PC-3 (cell line): ENCODE results near the gene SMPX. TPM values are rescaled to one million over a fixed set of nuclear protein-coding genes. Genes with fewer than 3 reads are reported as not detected.

Experiments used
- ATAC-seq: fragments of 200-7000 bp; cut with Tn5 transposase; 2 replicates; pipeline ENCODE4 v1.9.1; 2020; ENCODE audit warnings: mild to moderate bottlenecking, moderate library complexity
- BruUV-seq: library from RNA; stranded (reverse); fragments of 400-500 nt; replicated peaks from 2 replicates; lab custom pipeline; 2021; lab: Mats Ljungman, UMichigan
- CTCF ChIA-PET: fragments of 300-600 bp; sonication (Branson Sonifier 250); formaldehyde crosslinking; loops from one replicate; lab custom pipeline; 2022; ENCODE audit warnings: antibody characterized with exemption; lab: Charles Lee
- POLR2A ChIA-PET: fragments of 300-600 bp; sonication (Branson Sonifier 250); formaldehyde crosslinking; loops from one replicate; lab custom pipeline; 2022; ENCODE audit warnings: antibody characterized with exemption; ENCODE audit not compliant: unreplicated experiment; lab: Charles Lee
- DNase-seq: peaks from one replicate; pipeline ENCODE4 v3.0.0-alpha.2; 2015
- H2AFZ ChIP-seq: fragments of 300-600 bp; sonication (generic); 2 replicates; pipeline ENCODE4 v1.6.0; 2016; ENCODE audit warnings: antibody characterized with exemption, low read length
- H3F3A ChIP-seq: fragments of 300-600 bp; sonication (generic); one replicate; pipeline ENCODE4 v1.6.0; 2017; ENCODE audit warnings: antibody characterized with exemption, low read length, control low read depth, mild to moderate bottlenecking; ENCODE audit not compliant: unreplicated experiment
- H3K27ac ChIP-seq: fragments of 300-600 bp; sonication (generic); 2 replicates; pipeline ENCODE4 v1.5.1; 2016; ENCODE audit warnings: mild to moderate bottlenecking, low read length
- H3K27me3 ChIP-seq: fragments of 300-600 bp; sonication (generic); 2 replicates; pipeline ENCODE4 v1.6.1; 2016; ENCODE audit warnings: low read length, mixed read lengths
- H3K36me3 ChIP-seq: fragments of 300-600 bp; sonication (generic); 2 replicates; pipeline ENCODE4 v1.6.1; 2016; ENCODE audit warnings: low read depth, mixed run types, low read length, mixed read lengths
- H3K4me1 ChIP-seq: fragments of 300-600 bp; sonication (generic); 2 replicates; pipeline ENCODE4 v1.5.1; 2016; ENCODE audit warnings: low read length; ENCODE audit not compliant: insufficient read depth
- H3K4me2 ChIP-seq: fragments of 300-600 bp; sonication (generic); 2 replicates; pipeline ENCODE4 v1.6.0; 2016; ENCODE audit warnings: low read length
- H3K4me3 ChIP-seq: fragments of 300-600 bp; sonication (generic); 2 replicates; pipeline ENCODE4 v1.5.1; 2016; ENCODE audit warnings: mild to moderate bottlenecking, low read length, mixed read lengths
- H3K79me2 ChIP-seq: fragments of 300-600 bp; sonication (generic); 2 replicates; pipeline ENCODE4 v1.6.1; 2017; ENCODE audit warnings: low read length, mixed read lengths
- H3K9ac ChIP-seq: fragments of 300-600 bp; sonication (generic); 2 replicates; pipeline ENCODE4 v1.6.0; 2016; ENCODE audit warnings: mild to moderate bottlenecking, low read length
- H3K9me2 ChIP-seq: fragments of 300-600 bp; sonication (generic); replicated peaks from 2 replicates; pipeline ENCODE4 v1.6.1; 2016; ENCODE audit warnings: mixed run types, low read length, mixed read lengths
- H3K9me3 ChIP-seq: fragments of 300-600 bp; sonication (generic); 2 replicates; pipeline ENCODE4 v1.6.1; 2016; ENCODE audit warnings: low read length, mixed read lengths
- H4K20me1 ChIP-seq: fragments of 300-600 bp; sonication (generic); 2 replicates; pipeline ENCODE4 v1.6.1; 2016; ENCODE audit warnings: low read length, mixed read lengths
- CTCF ChIP-seq: fragments of 300-600 bp; sonication (generic); conservative IDR thresholded peaks from 2 replicates; pipeline ENCODE4 v1.5.1; 2017; ENCODE audit warnings: antibody characterized with exemption, low read depth, mild to moderate bottlenecking, low read length
- EZH2 ChIP-seq: fragments of 300-600 bp; sonication (generic); IDR thresholded peaks from one replicate; pipeline ENCODE4 v1.6.1; 2017; ENCODE audit warnings: antibody characterized with exemption, mild to moderate bottlenecking, low read length; ENCODE audit not compliant: unreplicated experiment
- EZH2phosphoT487 ChIP-seq: fragments of 300-600 bp; sonication (generic); IDR thresholded peaks from 2 replicates; pipeline ENCODE4 v1.6.1; 2018; ENCODE audit warnings: mild to moderate bottlenecking, antibody characterized with exemption, low read length, borderline replicate concordance
- intact Hi-C: fragments of 100-400 bp; cut with micrococcal nuclease; formaldehyde crosslinking; loops from 2 replicates; pipeline ENCODE4 v1.9.0; 2023
- total RNA-seq: library from RNA; depleted of rRNA; stranded (reverse); fragments of >200 nt; gene quantifications from 2 replicates; pipeline ENCODE4 v1.2.3, GENCODE V29; 2014

SMPX gene
- total RNA-seq, 1 experiment from 2014 or later: not detected

GRCh38 chrX:21715337-21715736 lies 42.6 kb downstream of the SMPX start:
- Histone ChIP-seq H3K4me2 (no peak overlapping the region), H3K4me1 (peaks cover 6% of the 10 kb centered on the region; the same call in 1 of the 2 replicates), H3K79me2 (no peaks in the 10 kb centered on the region), H3K9me2 (no peaks in the 10 kb centered on the region), H3K27ac (no peak overlapping the region), H3K9me3 (no peaks in the 10 kb centered on the region), H3F3A (no peaks in the 10 kb centered on the region), H3K36me3 (no peaks in the 10 kb centered on the region), H3K9ac (no peak overlapping the region), H3K27me3 (no peaks in the 10 kb centered on the region), H4K20me1 (no peaks in the 10 kb centered on the region), H2AFZ (no peak overlapping the region), H3K4me3 (no peak overlapping the region)
- no TSS peak for BruUV-seq
- ChIA-PET POLR2A (no interaction called here), CTCF (no interaction called here)
- no peak for TF ChIP-seq CTCF
- no peak for TF ChIP-seq EZH2phosphoT487
- TF ChIP-seq EZH2: no peak
- intact Hi-C loops: no loop called here
- DNase-seq: no peak
- no peak for ATAC-seq

GRCh38 chrX:21711848-21712197 lies 46.1 kb downstream of the SMPX start:
- peak; percentile 25 for DNase-seq
- ChIA-PET POLR2A (no interaction called here), CTCF (no interaction called here)
- TF ChIP-seq EZH2 (no peak), EZH2phosphoT487 (no peak), CTCF (no peak)
- no peak overlapping the region for H3K27ac ChIP-seq
- H4K20me1 ChIP-seq: no peaks in the 10 kb centered on the region
- H3F3A ChIP-seq: no peaks in the 10 kb centered on the region
- no peaks in the 10 kb centered on the region for H3K79me2 ChIP-seq
- no peak overlapping the region for H3K9ac ChIP-seq
- H3K4me2 ChIP-seq: no peak overlapping the region
- no peak for ATAC-seq
- no peaks in the 10 kb centered on the region for H3K9me3 ChIP-seq
- intact Hi-C loops: no loop called here
- no TSS peak for BruUV-seq
- H3K4me1 ChIP-seq: peaks cover 6% of the 10 kb centered on the region; the same call in 1 of the 2 replicates
- no peaks in the 10 kb centered on the region for H3K27me3 ChIP-seq
- H3K36me3 ChIP-seq: no peaks in the 10 kb centered on the region
- no peak overlapping the region for H3K4me3 ChIP-seq
- H3K9me2 ChIP-seq: no peaks in the 10 kb centered on the region
- no peak overlapping the region for H2AFZ ChIP-seq

DNA sequence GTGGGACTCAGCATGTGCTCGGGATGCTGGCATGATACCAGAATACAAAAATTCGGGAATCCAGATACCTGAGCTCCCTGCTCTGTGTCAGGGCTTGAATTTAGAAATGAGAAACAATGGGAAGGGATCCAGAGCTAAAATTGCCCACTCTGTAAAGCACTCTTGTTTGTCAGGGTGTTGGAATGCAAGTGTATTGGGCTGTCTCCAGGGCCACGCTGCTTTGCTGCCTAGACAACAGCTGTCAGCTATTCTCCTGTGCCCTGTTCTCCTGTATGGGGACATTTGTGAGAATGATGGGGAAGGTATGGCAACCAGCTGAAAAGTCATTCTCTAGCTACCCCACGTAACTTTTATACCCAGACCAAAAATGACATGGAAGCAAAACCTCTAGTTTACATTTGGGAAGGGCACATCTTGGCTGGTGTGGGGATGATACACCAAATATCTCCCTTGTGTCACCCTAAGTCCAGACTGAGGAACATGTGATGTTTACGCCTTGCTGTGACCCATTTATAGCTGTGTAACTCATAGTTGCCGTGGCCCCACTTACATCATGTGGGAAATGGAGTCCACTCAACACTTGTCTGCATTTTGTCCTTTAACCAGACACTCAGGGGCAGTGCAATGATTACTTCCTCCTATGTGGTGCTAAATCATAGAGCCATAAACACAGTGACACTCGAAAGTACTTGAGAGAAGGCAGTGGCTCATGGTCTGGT lies 46.6 kb downstream of the SMPX start:
- Histone ChIP-seq H3K4me2 (no peak overlapping the region), H3K4me3 (no peak overlapping the region), H3K79me2 (no peaks in the 10 kb centered on the region), H2AFZ (no peak overlapping the region), H3K36me3 (no peaks in the 10 kb centered on the region), H3K9ac (no peak overlapping the region), H3K27me3 (no peaks in the 10 kb centered on the region), H3K9me3 (no peaks in the 10 kb centered on the region), H3K4me1 (peaks cover 6% of the 10 kb centered on the region; the same call in 1 of the 2 replicates), H3K27ac (no peak overlapping the region), H3K9me2 (no peaks in the 10 kb centered on the region), H4K20me1 (no peaks in the 10 kb centered on the region), H3F3A (no peaks in the 10 kb centered on the region)
- intact Hi-C loops: no loop called here
- DNase-seq: no peak
- ChIA-PET POLR2A (no interaction called here), CTCF (no interaction called here)
- no TSS peak for BruUV-seq
- ATAC-seq: no peak
- TF ChIP-seq EZH2 (no peak), CTCF (no peak), EZH2phosphoT487 (no peak)
